ENCODE measurements around the gene SSX5.
"Not testable (repeated sequence)": the region's sequence is repeated elsewhere in the genome, so short reads cannot be mapped to it uniquely, and the experiment has no call there.

The SSX5 gene

GRCh38 chrX:48196745-48197201, at the start of gene SSX5:
Gene SSX5 (minus strand): TSS chrX:48196795. CDS start chrX:48195358, 1,437 bp downstream.
- no peak for DNase-seq (ENCODE audit: low spot score)

- not testable (repeated sequence) for DNase-seq (ENCODE audit: low spot score)
Observed at GRCh38 chrX:48224196-48224595, 27.6 kb upstream of the SSX5 start.

- DNase-seq (ENCODE audit: low spot score) = not testable (repeated sequence)
Observed at GRCh38 chrX:48214341-48214740, 17.7 kb upstream of the SSX5 start.

- DNase-seq (ENCODE audit: low spot score) = not testable (repeated sequence)
Observed at GRCh38 chrX:48190024-48190423, 6.6 kb downstream of the SSX5 start.

GRCh38 chrX:48181882-48182281, 14.7 kb downstream of the SSX5 start:
- DNase-seq (ENCODE audit: low spot score) = not testable (repeated sequence)

- no peak for DNase-seq (ENCODE audit: low spot score)
Observed at GRCh38 chrX:48180811-48181210, 15.8 kb downstream of the SSX5 start.

GRCh38 chrX:48179691-48180090, 16.9 kb downstream of the SSX5 start:
- no peak for DNase-seq (ENCODE audit: low spot score)

GRCh38 chrX:48166322-48166721, 30.3 kb downstream of the SSX5 start:
- not testable (repeated sequence) for DNase-seq (ENCODE audit: low spot score)

- no peak for DNase-seq (ENCODE audit: low spot score)
Observed at GRCh38 chrX:48165241-48165640, 31.4 kb downstream of the SSX5 start.

- DNase-seq (ENCODE audit: low spot score) = no peak
Observed at GRCh38 chrX:48156014-48156413, 40.6 kb downstream of the SSX5 start.

GRCh38 chrX:48154796-48155195, 41.8 kb downstream of the SSX5 start:
- no peak for DNase-seq (ENCODE audit: low spot score)

- no peak for DNase-seq (ENCODE audit: low spot score)
Observed at GRCh38 chrX:48153769-48154168, 42.8 kb downstream of the SSX5 start.

- not testable (repeated sequence) for DNase-seq (ENCODE audit: low spot score)
Observed at GRCh38 chrX:48142697-48143096, 53.9 kb downstream of the SSX5 start.

GRCh38 chrX:48141810-48142508, 54.6 kb downstream of the SSX5 start:
- DNase-seq (ENCODE audit: low spot score) = not testable (repeated sequence)

- DNase-seq (ENCODE audit: low spot score) = not testable (repeated sequence)
Observed at GRCh38 chrX:48139076-48139475, 57.5 kb downstream of the SSX5 start.
